HEK293 (cell line): ENCODE data around the gene LRRC26.

ENCODE experiments used
- CTCF ChIA-PET: fragments of 350-600 bp; formaldehyde crosslinking; extraction: SDS; loops from one replicate; lab custom pipeline; 2021; ENCODE audit warnings: antibody characterized with exemption; lab: Yijun Ruan, JAX
- POLR2A ChIA-PET: fragments of 300-600 bp; formaldehyde crosslinking; extraction: SDS; loops from one replicate; lab custom pipeline; 2020; ENCODE audit warnings: antibody characterized with exemption, inconsistent platforms; lab: Yijun Ruan, JAX
- H3K27ac ChIP-seq: fragments of 200-500 bp; sonication (Bioruptor generic); 2 replicates; pipeline ENCODE4 v1.5.1; 2014; ENCODE audit warnings: low read depth, low read length, control low read depth, inconsistent platforms; ENCODE audit errors: extremely low read depth
- H3K36me3 ChIP-seq, 2 experiments: fragments of 200-500 bp in 1 of 2; sonication (Bioruptor generic) in 1 of 2; 1 replicate in 1 of 2; 2 replicates in 1 of 2; pipeline ENCODE4 v1.5.1; 2014 to 2017; ENCODE audit warnings: inconsistent platforms in 2 of 2, low read length in 2 of 2; ENCODE audit not compliant: control insufficient read depth in 2 of 2, insufficient read depth in 1 of 2
- H3K4me1 ChIP-seq: fragments of 200-500 bp; sonication (Bioruptor generic); 2 replicates; pipeline ENCODE4 v1.5.1; 2014; ENCODE audit warnings: mild to moderate bottlenecking, low read length, inconsistent platforms; ENCODE audit not compliant: control insufficient read depth, insufficient read depth
- H3K4me3 ChIP-seq: 2 replicates; pipeline ENCODE4 v1.5.1; 2011; ENCODE audit warnings: low read depth, mild to moderate bottlenecking, control low read depth, low read length, moderate library complexity
- H3K9me3 ChIP-seq: fragments of 200-500 bp; sonication (Bioruptor generic); 2 replicates; pipeline ENCODE4 v1.5.1; 2014; ENCODE audit warnings: low read depth, low read length, inconsistent platforms; ENCODE audit not compliant: control insufficient read depth, insufficient read depth
- EGR2 ChIP-seq: fragments of 450-650 bp; formaldehyde crosslinking; IDR thresholded peaks from 2 replicates; pipeline ENCODE4 v1.5.1; 2016; ENCODE audit warnings: low read depth, missing biosample characterization, missing genetic modification characterization
- GLIS2 ChIP-seq: fragments of 450-650 bp; formaldehyde crosslinking; IDR thresholded peaks from 2 replicates; pipeline ENCODE4 v1.5.1; 2016; ENCODE audit warnings: missing biosample characterization, missing genetic modification characterization
- HOXA7 ChIP-seq: sonication (generic); formaldehyde crosslinking; IDR thresholded peaks from 2 replicates; pipeline ENCODE4 v1.8.1; 2022; ENCODE audit warnings: missing genetic modification reagents, borderline replicate concordance
- HOXC10 ChIP-seq: sonication (generic); formaldehyde crosslinking; IDR thresholded peaks from 2 replicates; pipeline ENCODE4 v1.8.1; 2023; ENCODE audit warnings: mild to moderate bottlenecking, missing genetic modification reagents
- KLF1 ChIP-seq: fragments of 450-650 bp; formaldehyde crosslinking; IDR thresholded peaks from 2 replicates; pipeline ENCODE4 v1.5.1; 2016; ENCODE audit warnings: missing biosample characterization, missing genetic modification characterization
- KLF10 ChIP-seq: fragments of 450-650 bp; IDR thresholded peaks from 2 replicates; pipeline ENCODE4 v1.5.1; 2018; ENCODE audit warnings: missing biosample characterization, mild to moderate bottlenecking, missing genetic modification characterization
- KLF9 ChIP-seq: fragments of 450-650 bp; formaldehyde crosslinking; IDR thresholded peaks from 2 replicates; pipeline ENCODE4 v1.5.1; 2016; ENCODE audit warnings: missing biosample characterization, missing genetic modification characterization, low read depth
- OVOL3 ChIP-seq: fragments of 450-650 bp; formaldehyde crosslinking; IDR thresholded peaks from 2 replicates; pipeline ENCODE4 v1.5.1; 2016; ENCODE audit warnings: missing biosample characterization, missing genetic modification characterization
- SCRT2 ChIP-seq: fragments of 450-650 bp; formaldehyde crosslinking; IDR thresholded peaks from 2 replicates; pipeline ENCODE4 v1.5.1; 2016; ENCODE audit warnings: missing biosample characterization, missing genetic modification characterization
- ZNF10 ChIP-seq: fragments of 450-650 bp; formaldehyde crosslinking; IDR thresholded peaks from 2 replicates; pipeline ENCODE4 v1.5.1; 2017; ENCODE audit warnings: missing biosample characterization, missing genetic modification characterization
- ZNF112 ChIP-seq: fragments of 450-650 bp; formaldehyde crosslinking; IDR thresholded peaks from 2 replicates; pipeline ENCODE4 v1.5.0; 2017; ENCODE audit warnings: missing biosample characterization, missing genetic modification characterization
- ZNF132 ChIP-seq: fragments of 450-650 bp; formaldehyde crosslinking; IDR thresholded peaks from 2 replicates; pipeline ENCODE4 v1.5.1; 2017; ENCODE audit warnings: missing biosample characterization, missing genetic modification characterization, borderline replicate concordance
- ZNF214 ChIP-seq: fragments of 450-650 bp; formaldehyde crosslinking; IDR thresholded peaks from 2 replicates; pipeline ENCODE4 v1.5.1; 2017; ENCODE audit warnings: missing biosample characterization, mild to moderate bottlenecking, missing genetic modification characterization, borderline replicate concordance
- ZNF223 ChIP-seq: fragments of 450-650 bp; formaldehyde crosslinking; IDR thresholded peaks from 2 replicates; pipeline ENCODE4 v1.5.1; 2016; ENCODE audit warnings: missing biosample characterization, missing genetic modification characterization
- ZNF248 ChIP-seq: fragments of 450-650 bp; formaldehyde crosslinking; IDR thresholded peaks from 2 replicates; pipeline ENCODE4 v1.5.1; 2017; ENCODE audit warnings: missing biosample characterization, missing genetic modification characterization
- ZNF311 ChIP-seq: fragments of 450-650 bp; formaldehyde crosslinking; IDR thresholded peaks from 2 replicates; pipeline ENCODE4 v1.5.1; 2017; ENCODE audit warnings: missing biosample characterization, missing genetic modification characterization, borderline replicate concordance
- ZNF341 ChIP-seq: fragments of 450-650 bp; formaldehyde crosslinking; IDR thresholded peaks from 2 replicates; pipeline ENCODE4; 2016; ENCODE audit warnings: low read depth, missing biosample characterization, missing genetic modification characterization
- ZNF354C ChIP-seq: fragments of 450-650 bp; formaldehyde crosslinking; IDR thresholded peaks from 2 replicates; pipeline ENCODE4 v1.5.1; 2016; ENCODE audit warnings: missing biosample characterization, missing genetic modification characterization, low read depth, borderline replicate concordance
- ZNF391 ChIP-seq: fragments of 450-650 bp; formaldehyde crosslinking; IDR thresholded peaks from 2 replicates; pipeline ENCODE4 v1.5.1; 2016; ENCODE audit warnings: low read depth, missing biosample characterization, missing genetic modification characterization, borderline replicate concordance
- ZNF416 ChIP-seq: fragments of 450-650 bp; formaldehyde crosslinking; IDR thresholded peaks from 2 replicates; pipeline ENCODE4 v1.5.1; 2016; ENCODE audit warnings: missing biosample characterization, missing genetic modification characterization
- ZNF555 ChIP-seq: fragments of 450-650 bp; formaldehyde crosslinking; conservative IDR thresholded peaks from 2 replicates; pipeline ENCODE4 v1.5.1; 2017; ENCODE audit warnings: missing biosample characterization, mild to moderate bottlenecking, missing genetic modification characterization, inconsistent platforms
- ZNF558 ChIP-seq: fragments of 450-650 bp; formaldehyde crosslinking; IDR thresholded peaks from 2 replicates; pipeline ENCODE4 v1.5.1; 2016; ENCODE audit warnings: missing biosample characterization, missing genetic modification characterization
- ZNF585B ChIP-seq: fragments of 450-650 bp; formaldehyde crosslinking; IDR thresholded peaks from 2 replicates; pipeline ENCODE4 v1.5.1; 2016; ENCODE audit warnings: missing biosample characterization, missing genetic modification characterization
- ZNF600 ChIP-seq: fragments of 450-650 bp; formaldehyde crosslinking; IDR thresholded peaks from 2 replicates; pipeline ENCODE4 v1.5.1; 2016; ENCODE audit warnings: missing biosample characterization, missing genetic modification characterization
- ZNF610 ChIP-seq: fragments of 450-650 bp; formaldehyde crosslinking; IDR thresholded peaks from 2 replicates; pipeline ENCODE4 v1.5.1; 2016; ENCODE audit warnings: missing biosample characterization, missing genetic modification characterization, borderline replicate concordance
- ZNF776 ChIP-seq: fragments of 450-650 bp; formaldehyde crosslinking; IDR thresholded peaks from 2 replicates; pipeline ENCODE4 v1.5.0; 2017; ENCODE audit warnings: missing biosample characterization, missing genetic modification characterization, borderline replicate concordance
- ZNF777 ChIP-seq: fragments of 450-650 bp; formaldehyde crosslinking; IDR thresholded peaks from 2 replicates; pipeline ENCODE4 v1.5.1; 2017; ENCODE audit warnings: missing biosample characterization, missing genetic modification characterization, borderline replicate concordance
- TF ChIP-seq, protein P1 (sequence below): fragments of 450-650 bp; formaldehyde crosslinking; IDR thresholded peaks from 2 replicates; pipeline ENCODE4 v1.5.1; 2016; ENCODE audit warnings: missing biosample characterization, missing genetic modification characterization
- TF ChIP-seq, protein P2 (sequence below): fragments of 450-650 bp; formaldehyde crosslinking; IDR thresholded peaks from 2 replicates; pipeline ENCODE4; 2016; ENCODE audit warnings: missing biosample characterization, missing genetic modification characterization
- TF ChIP-seq, protein P3 (sequence below): fragments of 450-650 bp; formaldehyde crosslinking; IDR thresholded peaks from 2 replicates; pipeline ENCODE4 v1.5.1; 2016; ENCODE audit warnings: missing biosample characterization, missing genetic modification characterization
- TF ChIP-seq, protein P4 (sequence below): fragments of 450-650 bp; formaldehyde crosslinking; optimal IDR thresholded peaks from 2 replicates; pipeline ENCODE3; 2016; ENCODE audit warnings: missing biosample characterization, mild to moderate bottlenecking, missing genetic modification characterization
- TF ChIP-seq, protein P5 (sequence below): fragments of 450-650 bp; formaldehyde crosslinking; IDR thresholded peaks from 2 replicates; pipeline ENCODE4 v1.5.1; 2017; ENCODE audit warnings: missing biosample characterization, missing genetic modification characterization

LRRC26 gene

DNA sequence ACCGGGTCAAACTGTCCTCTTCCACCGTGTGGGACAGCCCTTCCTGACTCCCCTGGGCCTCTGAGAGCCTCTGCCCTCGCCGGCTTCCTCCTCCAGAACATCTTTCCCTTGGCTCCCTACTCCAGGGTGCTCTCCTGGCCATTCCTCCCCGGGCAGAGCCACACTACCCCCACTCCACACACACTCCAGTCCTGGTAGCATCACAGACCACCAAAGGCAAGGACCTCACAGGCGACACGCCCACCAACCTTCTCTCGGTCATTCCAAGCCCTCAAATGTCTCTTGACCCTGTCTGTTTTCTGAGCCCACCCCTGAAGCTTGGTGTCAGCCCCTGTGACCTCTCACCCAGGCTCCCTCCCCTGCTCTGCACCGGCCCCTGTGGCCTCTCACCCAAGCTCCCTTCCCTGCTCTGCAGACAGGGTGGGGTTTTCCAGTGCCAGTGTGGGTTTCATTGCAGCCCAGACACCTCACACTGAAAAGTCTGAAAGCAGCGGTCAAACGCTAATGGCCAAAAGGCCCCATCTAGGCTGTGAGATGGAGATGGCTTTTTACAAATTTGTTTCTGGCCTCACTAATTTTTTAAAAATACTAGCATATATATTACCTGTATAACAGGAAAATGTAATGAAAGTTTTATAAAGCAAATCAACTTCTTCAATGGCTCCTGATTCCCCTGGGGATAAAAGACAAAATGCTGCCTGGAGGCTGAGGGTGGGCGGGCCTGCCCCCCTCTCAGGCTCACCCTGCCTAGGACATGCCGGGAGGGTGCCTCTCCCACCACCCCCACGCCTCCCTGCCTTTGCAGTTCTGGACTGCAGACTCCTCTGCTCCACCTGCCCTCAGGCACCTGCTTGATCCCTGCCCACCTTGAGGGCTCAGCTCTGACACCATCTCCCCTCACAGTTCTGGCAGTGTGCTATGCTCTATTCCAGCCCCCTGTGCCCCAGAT, 10.5 kb downstream of the LRRC26 start:
- H3K27ac ChIP-seq = no peak overlapping the region
- POLR2A ChIA-PET = interaction anchor here (1.1 to 1.3 kb wide), 2 partner anchors 30 kb away, joined by 3 read pairs; no protein-coding TSS in a partner anchor
- CTCF ChIA-PET = no interaction called here
- H3K36me3 ChIP-seq = no peaks in the 10 kb centered on the region
- no peaks in the 10 kb centered on the region for H3K4me1 ChIP-seq
- no peaks in the 10 kb centered on the region for H3K9me3 ChIP-seq
- H3K4me3 ChIP-seq = no peak overlapping the region
- TF ChIP-seq, protein P1, sequence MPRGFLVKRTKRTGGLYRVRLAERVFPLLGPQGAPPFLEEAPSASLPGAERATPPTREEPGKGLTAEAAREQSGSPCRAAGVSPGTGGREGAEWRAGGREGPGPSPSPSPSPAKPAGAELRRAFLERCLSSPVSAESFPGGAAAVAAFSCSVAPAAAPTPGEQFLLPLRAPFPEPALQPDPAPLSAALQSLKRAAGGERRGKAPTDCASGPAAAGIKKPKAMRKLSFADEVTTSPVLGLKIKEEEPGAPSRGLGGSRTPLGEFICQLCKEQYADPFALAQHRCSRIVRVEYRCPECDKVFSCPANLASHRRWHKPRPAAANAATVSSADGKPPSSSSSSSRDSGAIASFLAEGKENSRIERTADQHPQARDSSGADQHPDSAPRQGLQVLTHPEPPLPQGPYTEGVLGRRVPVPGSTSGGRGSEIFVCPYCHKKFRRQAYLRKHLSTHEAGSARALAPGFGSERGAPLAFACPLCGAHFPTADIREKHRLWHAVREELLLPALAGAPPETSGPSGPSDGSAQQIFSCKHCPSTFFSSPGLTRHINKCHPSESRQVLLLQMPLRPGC (tag by site-specific recombination) = no peak
- TF ChIP-seq ZNF214 (tag by site-specific recombination) (no peak), ZNF610 (no peak), ZNF416 (no peak), ZNF10 (tag by site-specific recombination) (peak; percentile 83), ZNF555 (tag by site-specific recombination) (no peak), ZNF600 (peak; percentile 94), ZNF223 (no peak), ZNF132 (tag by site-specific recombination) (no peak), KLF9 (peak; percentile 63), EGR2 (tag by site-specific recombination) (peak; percentile 62), ZNF248 (tag by site-specific recombination) (no peak), ZNF354C (tag by site-specific recombination) (no peak), SCRT2 (no peak), OVOL3 (tag by site-specific recombination) (no peak), ZNF776 (tag by site-specific recombination) (no peak), KLF10 (peak; percentile 38; the same call in 1 of the 2 replicates), ZNF777 (no peak), HOXA7 (CRISPR knock-in tag) (no peak), ZNF311 (tag by site-specific recombination) (no peak), GLIS2 (no peak), KLF1 (no peak), ZNF585B (tag by site-specific recombination) (no peak), HOXC10 (no peak), ZNF558 (tag by site-specific recombination) (no peak), ZNF341 (tag by site-specific recombination) (no peak), ZNF112 (tag by site-specific recombination) (no peak), ZNF391 (tag by site-specific recombination) (no peak)
- TF ChIP-seq, protein P2, sequence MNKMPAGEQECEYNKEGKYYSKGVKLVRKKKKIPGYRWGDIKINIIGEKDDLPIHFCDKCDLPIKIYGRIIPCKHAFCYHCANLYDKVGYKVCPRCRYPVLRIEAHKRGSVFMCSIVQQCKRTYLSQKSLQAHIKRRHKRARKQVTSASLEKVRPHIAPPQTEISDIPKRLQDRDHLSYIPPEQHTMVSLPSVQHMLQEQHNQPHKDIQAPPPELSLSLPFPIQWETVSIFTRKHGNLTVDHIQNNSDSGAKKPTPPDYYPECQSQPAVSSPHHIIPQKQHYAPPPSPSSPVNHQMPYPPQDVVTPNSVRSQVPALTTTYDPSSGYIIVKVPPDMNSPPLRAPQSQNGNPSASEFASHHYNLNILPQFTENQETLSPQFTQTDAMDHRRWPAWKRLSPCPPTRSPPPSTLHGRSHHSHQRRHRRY (tag by site-specific recombination) = no peak
- TF ChIP-seq, protein P3, sequence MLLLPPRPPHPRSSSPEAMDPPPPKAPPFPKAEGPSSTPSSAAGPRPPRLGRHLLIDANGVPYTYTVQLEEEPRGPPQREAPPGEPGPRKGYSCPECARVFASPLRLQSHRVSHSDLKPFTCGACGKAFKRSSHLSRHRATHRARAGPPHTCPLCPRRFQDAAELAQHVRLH (tag by site-specific recombination) = no peak
- TF ChIP-seq, protein P4, sequence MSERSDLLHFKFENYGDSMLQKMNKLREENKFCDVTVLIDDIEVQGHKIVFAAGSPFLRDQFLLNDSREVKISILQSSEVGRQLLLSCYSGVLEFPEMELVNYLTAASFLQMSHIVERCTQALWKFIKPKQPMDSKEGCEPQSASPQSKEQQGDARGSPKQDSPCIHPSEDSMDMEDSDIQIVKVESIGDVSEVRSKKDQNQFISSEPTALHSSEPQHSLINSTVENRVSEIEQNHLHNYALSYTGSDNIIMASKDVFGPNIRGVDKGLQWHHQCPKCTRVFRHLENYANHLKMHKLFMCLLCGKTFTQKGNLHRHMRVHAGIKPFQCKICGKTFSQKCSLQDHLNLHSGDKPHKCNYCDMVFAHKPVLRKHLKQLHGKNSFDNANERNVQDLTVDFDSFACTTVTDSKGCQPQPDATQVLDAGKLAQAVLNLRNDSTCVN (tag by site-specific recombination) = no peak
- TF ChIP-seq, protein P5, sequence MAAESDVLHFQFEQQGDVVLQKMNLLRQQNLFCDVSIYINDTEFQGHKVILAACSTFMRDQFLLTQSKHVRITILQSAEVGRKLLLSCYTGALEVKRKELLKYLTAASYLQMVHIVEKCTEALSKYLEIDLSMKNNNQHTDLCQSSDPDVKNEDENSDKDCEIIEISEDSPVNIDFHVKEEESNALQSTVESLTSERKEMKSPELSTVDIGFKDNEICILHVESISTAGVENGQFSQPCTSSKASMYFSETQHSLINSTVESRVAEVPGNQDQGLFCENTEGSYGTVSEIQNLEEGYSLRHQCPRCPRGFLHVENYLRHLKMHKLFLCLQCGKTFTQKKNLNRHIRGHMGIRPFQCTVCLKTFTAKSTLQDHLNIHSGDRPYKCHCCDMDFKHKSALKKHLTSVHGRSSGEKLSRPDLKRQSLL (tag by site-specific recombination) = no peak
